Neural progenitor cell (in vitro differentiated cells): ENCODE results near the gene PPP2R2B. TPM values are rescaled to one million over a fixed set of nuclear protein-coding genes. Genes with fewer than 3 reads are reported as not detected.

Experiments used
- DNase-seq: peaks from one replicate; pipeline ENCODE4 v3.0.0-alpha.2; 2016; ENCODE audit warnings: low spot score
- H2AFZ ChIP-seq: fragments of 200-600 bp; sonication (generic); replicated peaks from 2 replicates; pipeline ENCODE4 v1.6.1; 2016; ENCODE audit warnings: antibody characterized with exemption
- H3F3A ChIP-seq: fragments of 200-600 bp; sonication (generic); 2 replicates; pipeline ENCODE4 v1.6.1; 2016; ENCODE audit warnings: antibody characterized with exemption, low read depth
- H3K27ac ChIP-seq: fragments of 200-600 bp; sonication (generic); 2 replicates; pipeline ENCODE4 v1.5.1; 2016; ENCODE audit warnings: mild to moderate bottlenecking
- H3K27me3 ChIP-seq: fragments of 200-600 bp; sonication (generic); 2 replicates; pipeline ENCODE4 v1.6.1; 2016; ENCODE audit warnings: mild to moderate bottlenecking, moderate library complexity
- H3K36me3 ChIP-seq: fragments of 200-600 bp; sonication (generic); 2 replicates; pipeline ENCODE4 v1.5.1; 2016
- H3K4me1 ChIP-seq: fragments of 200-600 bp; sonication (generic); 2 replicates; pipeline ENCODE4 v1.6.1; 2016; ENCODE audit warnings: mixed run types
- H3K4me2 ChIP-seq: fragments of 200-600 bp; sonication (generic); 2 replicates; pipeline ENCODE4 v1.6.1; 2016
- H3K4me3 ChIP-seq: fragments of 200-600 bp; sonication (generic); 2 replicates; pipeline ENCODE4 v1.5.1; 2016
- H3K79me2 ChIP-seq: fragments of 200-600 bp; sonication (generic); 2 replicates; pipeline ENCODE4 v1.6.1; 2016; ENCODE audit warnings: low read depth
- H3K9ac ChIP-seq: fragments of 200-600 bp; sonication (generic); 2 replicates; pipeline ENCODE4 v1.6.1; 2016
- H3K9me3 ChIP-seq: fragments of 200-600 bp; sonication (generic); 2 replicates; pipeline ENCODE4 v1.5.1; 2016; ENCODE audit warnings: low read depth
- H4K20me1 ChIP-seq: fragments of 200-600 bp; sonication (generic); 2 replicates; pipeline ENCODE4 v1.6.1; 2016; ENCODE audit warnings: low read depth
- H3K27ac Mint-ChIP-seq: 3 replicates; pipeline ENCODE4 v1.8.0; 2021; ENCODE audit warnings: mixed read lengths
- H3K27me3 Mint-ChIP-seq: 2 replicates; pipeline ENCODE4 v1.8.0; 2022; ENCODE audit warnings: low read depth, mild to moderate bottlenecking, inconsistent platforms, moderate library complexity, mixed read lengths; ENCODE audit not compliant: insufficient read depth
- H3K36me3 Mint-ChIP-seq: 3 replicates; pipeline ENCODE4 v1.8.0; 2021; ENCODE audit warnings: mixed read lengths
- H3K4me1 Mint-ChIP-seq: 3 replicates; pipeline ENCODE4 v1.8.0; 2021; ENCODE audit warnings: mixed read lengths
- H3K4me3 Mint-ChIP-seq: 3 replicates; pipeline ENCODE4 v1.8.0; 2021; ENCODE audit warnings: mild to moderate bottlenecking, moderate library complexity, mixed read lengths
- H3K9me3 Mint-ChIP-seq: 3 replicates; pipeline ENCODE4 v1.8.0; 2020; ENCODE audit warnings: mixed read lengths
- CTCF ChIP-seq: fragments of 200-600 bp; sonication (generic); IDR thresholded peaks from 2 replicates; pipeline ENCODE4 v1.5.1; 2017; ENCODE audit warnings: antibody characterized with exemption, mild to moderate bottlenecking
- EZH2 ChIP-seq: fragments of 200-600 bp; sonication (generic); IDR thresholded peaks from 2 replicates; pipeline ENCODE4 v1.6.1; 2017; ENCODE audit warnings: antibody characterized with exemption, mild to moderate bottlenecking, moderate library complexity
- EZH2phosphoT487 ChIP-seq: fragments of 200-600 bp; sonication (generic); IDR thresholded peaks from 2 replicates; pipeline ENCODE4 v1.6.1; 2017; ENCODE audit warnings: antibody characterized with exemption
- total RNA-seq: library from RNA; depleted of rRNA; stranded (reverse); fragments of >200 nt; gene quantifications from 2 replicates; pipeline ENCODE4 v1.2.3, GENCODE V29; 2015; ENCODE audit warnings: low replicate concordance

PPP2R2B gene
- total RNA-seq, 1 donor from 2014 or later: 26.6 TPM

- peaks cover 2% of the 10 kb centered on the region for H3K36me3 Mint-ChIP-seq
- Histone ChIP-seq H3K4me2 (no peak overlapping the region), H2AFZ (no peak overlapping the region), H3F3A (no peaks in the 10 kb centered on the region), H3K4me1 (peaks cover 19% of the 10 kb centered on the region), H3K36me3 (no peaks in the 10 kb centered on the region), H3K27me3 (peaks cover 8% of the 10 kb centered on the region), H4K20me1 (no peaks in the 10 kb centered on the region), H3K79me2 (peaks cover under 1% of the 10 kb centered on the region), H3K9me3 (no peaks in the 10 kb centered on the region), H3K27ac (no peak overlapping the region), H3K9ac (no peak overlapping the region), H3K4me3 (no peak overlapping the region)
- no peak for DNase-seq
- H3K9me3 Mint-ChIP-seq: no peaks in the 10 kb centered on the region
- no peak overlapping the region for H3K27ac Mint-ChIP-seq
- TF ChIP-seq EZH2 (no peak), EZH2phosphoT487 (no peak), CTCF (no peak)
- peaks cover 21% of the 10 kb centered on the region for H3K4me1 Mint-ChIP-seq
- H3K27me3 Mint-ChIP-seq: peaks cover 2% of the 10 kb centered on the region
- no peak overlapping the region for H3K4me3 Mint-ChIP-seq
Measured at GRCh38 chr5:146872188-146872587, 6.4 kb downstream of the PPP2R2B start.

- Mint-ChIP-seq H3K36me3 (peaks cover 2% of the 10 kb centered on the region), H3K4me1 (peaks cover 7% of the 10 kb centered on the region), H3K27ac (no peak overlapping the region), H3K9me3 (no peaks in the 10 kb centered on the region), H3K27me3 (peaks cover 3% of the 10 kb centered on the region), H3K4me3 (no peak overlapping the region)
- H3K4me1 ChIP-seq: no peaks in the 10 kb centered on the region
- no peaks in the 10 kb centered on the region for H3F3A ChIP-seq
- no peak for TF ChIP-seq EZH2
- no peak for DNase-seq
- no peak overlapping the region for H3K4me3 ChIP-seq
- no peak overlapping the region for H3K27ac ChIP-seq
- H3K79me2 ChIP-seq: no peaks in the 10 kb centered on the region
- H4K20me1 ChIP-seq: no peaks in the 10 kb centered on the region
- no peak overlapping the region for H2AFZ ChIP-seq
- no peak overlapping the region for H3K9ac ChIP-seq
- no peaks in the 10 kb centered on the region for H3K9me3 ChIP-seq
- H3K36me3 ChIP-seq: no peaks in the 10 kb centered on the region
- no peaks in the 10 kb centered on the region for H3K27me3 ChIP-seq
- no peak overlapping the region for H3K4me2 ChIP-seq
Measured at GRCh38 chr5:146867996-146868708, 10.4 kb downstream of the PPP2R2B start.

GRCh38 chr5:146866263-146866662, 12.3 kb downstream of the PPP2R2B start:
- Histone ChIP-seq H3K36me3 (no peaks in the 10 kb centered on the region), H3K27me3 (no peaks in the 10 kb centered on the region), H3K4me3 (no peak overlapping the region), H3K9ac (no peak overlapping the region), H3K4me2 (no peak overlapping the region), H3K9me3 (no peaks in the 10 kb centered on the region), H3K27ac (no peak overlapping the region), H2AFZ (no peak overlapping the region), H3F3A (no peaks in the 10 kb centered on the region), H4K20me1 (no peaks in the 10 kb centered on the region), H3K79me2 (no peaks in the 10 kb centered on the region), H3K4me1 (no peaks in the 10 kb centered on the region)
- DNase-seq: no peak
- Mint-ChIP-seq H3K4me1 (peaks cover 4% of the 10 kb centered on the region), H3K27me3 (peaks cover 6% of the 10 kb centered on the region), H3K9me3 (no peaks in the 10 kb centered on the region), H3K4me3 (no peak overlapping the region), H3K36me3 (peaks cover 2% of the 10 kb centered on the region), H3K27ac (no peak overlapping the region)
- no peak for TF ChIP-seq EZH2phosphoT487
- no peak for TF ChIP-seq CTCF
- no peak for TF ChIP-seq EZH2

- DNase-seq: no peak
- H3K4me2 ChIP-seq: no peak overlapping the region
- Mint-ChIP-seq H3K36me3 (no peaks in the 10 kb centered on the region), H3K4me1 (peaks cover 7% of the 10 kb centered on the region), H3K9me3 (no peaks in the 10 kb centered on the region), H3K27me3 (peaks cover 6% of the 10 kb centered on the region), H3K27ac (no peak overlapping the region), H3K4me3 (no peak overlapping the region)
- no peaks in the 10 kb centered on the region for H4K20me1 ChIP-seq
- no peaks in the 10 kb centered on the region for H3F3A ChIP-seq
- H3K4me3 ChIP-seq: no peak overlapping the region
- H3K27me3 ChIP-seq: no peaks in the 10 kb centered on the region
- no peaks in the 10 kb centered on the region for H3K79me2 ChIP-seq
- no peak overlapping the region for H3K9ac ChIP-seq
- no peak overlapping the region for H3K27ac ChIP-seq
- no peaks in the 10 kb centered on the region for H3K4me1 ChIP-seq
- no peak for TF ChIP-seq EZH2
- TF ChIP-seq EZH2phosphoT487: no peak
- no peak for TF ChIP-seq CTCF
- no peaks in the 10 kb centered on the region for H3K9me3 ChIP-seq
- no peaks in the 10 kb centered on the region for H3K36me3 ChIP-seq
- no peak overlapping the region for H2AFZ ChIP-seq
Measured at GRCh38 chr5:146862641-146863040, 15.9 kb downstream of the PPP2R2B start.
